ENCODE data around the gene KCNB1.

DNA sequence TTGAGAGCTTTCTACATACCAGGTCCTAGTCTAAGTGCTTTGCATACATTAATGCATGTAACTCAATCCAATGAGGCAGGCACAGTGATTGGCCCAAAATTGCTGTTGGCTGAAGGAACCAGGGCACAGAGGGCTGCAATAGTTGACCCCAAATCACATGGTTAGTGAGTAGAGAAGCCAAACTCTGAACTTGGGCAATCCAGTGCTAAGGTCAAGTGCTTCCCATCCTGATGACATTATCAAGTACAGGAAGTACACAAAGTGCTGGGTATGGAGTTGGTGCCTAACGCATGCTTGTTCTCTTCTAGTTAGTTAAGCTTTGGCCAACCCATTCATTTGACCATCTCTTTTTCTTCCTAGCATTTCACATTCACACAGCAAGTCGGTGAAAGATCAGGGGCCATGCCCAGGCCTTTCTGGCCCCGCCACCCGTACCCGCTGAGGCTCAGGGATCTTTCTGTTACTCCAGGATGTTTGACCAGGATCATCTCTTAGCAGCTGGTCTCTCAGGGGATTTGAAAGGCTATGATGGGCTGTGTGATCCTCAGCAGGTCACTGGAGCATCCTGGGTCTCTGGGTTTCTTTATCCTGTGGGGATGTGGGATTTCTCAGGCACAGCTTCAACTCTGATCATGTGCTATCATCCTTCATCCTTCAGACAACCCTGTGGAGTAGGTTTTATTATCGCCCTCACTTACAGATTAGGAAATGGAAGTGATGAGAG lies 7.0 kb downstream of the KCNB1 start:
- TF ChIP-seq POLR2AphosphoS5 (IDR thresholded peaks at IDR 0.05; ENCODE audit: low read depth, low read length): no peak
- TF ChIP-seq POLR2A (IDR thresholded peaks at IDR 0.05; ENCODE audit: low read depth, low read length): no peak
- TF ChIP-seq TAF1 (IDR thresholded peaks at IDR 0.05; ENCODE audit: borderline replicate concordance, low read depth, low read length): no peak
